ENCODE results near the gene EGR1. TPM values are rescaled to one million over a fixed set of nuclear protein-coding genes. Genes with fewer than 3 reads are reported as not detected.

EGR1 gene
- polyA plus RNA-seq, 1 donor (not counting 4 experiments of a cell fraction or from before 2014, with no cell fraction given) = 5.6 TPM

DNA sequence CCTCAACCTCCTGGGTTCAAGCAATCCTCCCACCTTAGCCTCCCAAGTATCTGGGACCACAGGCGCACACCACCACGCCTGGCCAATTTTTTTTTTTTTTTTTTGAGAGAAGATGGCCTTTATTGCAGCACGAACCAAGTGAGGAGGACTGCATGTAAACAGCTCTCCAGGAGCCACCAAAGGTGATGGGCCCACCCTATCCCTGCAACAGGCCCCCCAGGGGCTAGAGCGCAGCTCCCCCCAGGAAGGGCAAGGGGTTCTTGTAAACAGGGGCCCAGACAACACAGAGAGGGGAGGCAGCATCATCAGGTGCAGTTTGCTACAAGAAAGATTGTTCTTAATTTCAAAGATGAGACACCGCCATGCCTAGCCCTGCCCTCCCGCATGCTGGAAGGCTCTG lies 12.6 kb upstream of the EGR1 start:
- DNase-seq (ENCODE audit: low read depth, low spot score) (no peak), FAIRE-seq (no peak)
- Histone ChIP-seq H4K20me1 (ENCODE audit: control insufficient read depth, extremely low read depth, insufficient read depth, low read length) (no peaks in the 10 kb centered on the region), H3K4me1 (ENCODE audit: control insufficient read depth, extremely low read depth, insufficient read depth, low read length) (peaks cover 2% of the 10 kb centered on the region), H3K4me2 (ENCODE audit: control insufficient read depth, extremely low read depth, insufficient read depth, low read depth, low read length) (no peak overlapping the region), H3K9me1 (ENCODE audit: control insufficient read depth, extremely low read depth, insufficient read depth, low read length) (no peaks in the 10 kb centered on the region), H2AFZ (ENCODE audit: control insufficient read depth, low read length) (no peak overlapping the region), H3K4me3 (ENCODE audit: control insufficient read depth in 2 of 3, extremely low read depth in 1 of 3, insufficient read depth in 2 of 3, low read depth in 1 of 3, low read length in 3 of 3) (no peak overlapping the region), H3K27me3 (ENCODE audit: control insufficient read depth, extremely low read depth, insufficient read depth, low read length) (no peaks in the 10 kb centered on the region), H3K27ac (ENCODE audit: control insufficient read depth, insufficient read depth, low read length) (no peak overlapping the region), H3K36me3 (ENCODE audit: control insufficient read depth in 2 of 2, extremely low read depth in 1 of 2, insufficient read depth in 2 of 2, low read length in 2 of 2) (no peaks in the 10 kb centered on the region), H3K9ac (ENCODE audit: control insufficient read depth, extremely low read depth, insufficient read depth, low read length) (no peak overlapping the region), H3K9me3 (ENCODE audit: control insufficient read depth, low read depth, low read length) (no peaks in the 10 kb centered on the region), H3K79me2 (ENCODE audit: control insufficient read depth, insufficient read depth, low read length) (no peaks in the 10 kb centered on the region)
- dilution Hi-C loops (cut with MboI; ENCODE audit: extremely low pct_ligation_motif_present, low sequenced_read_pairs) = no loop called here
- TF ChIP-seq, protein P1, sequence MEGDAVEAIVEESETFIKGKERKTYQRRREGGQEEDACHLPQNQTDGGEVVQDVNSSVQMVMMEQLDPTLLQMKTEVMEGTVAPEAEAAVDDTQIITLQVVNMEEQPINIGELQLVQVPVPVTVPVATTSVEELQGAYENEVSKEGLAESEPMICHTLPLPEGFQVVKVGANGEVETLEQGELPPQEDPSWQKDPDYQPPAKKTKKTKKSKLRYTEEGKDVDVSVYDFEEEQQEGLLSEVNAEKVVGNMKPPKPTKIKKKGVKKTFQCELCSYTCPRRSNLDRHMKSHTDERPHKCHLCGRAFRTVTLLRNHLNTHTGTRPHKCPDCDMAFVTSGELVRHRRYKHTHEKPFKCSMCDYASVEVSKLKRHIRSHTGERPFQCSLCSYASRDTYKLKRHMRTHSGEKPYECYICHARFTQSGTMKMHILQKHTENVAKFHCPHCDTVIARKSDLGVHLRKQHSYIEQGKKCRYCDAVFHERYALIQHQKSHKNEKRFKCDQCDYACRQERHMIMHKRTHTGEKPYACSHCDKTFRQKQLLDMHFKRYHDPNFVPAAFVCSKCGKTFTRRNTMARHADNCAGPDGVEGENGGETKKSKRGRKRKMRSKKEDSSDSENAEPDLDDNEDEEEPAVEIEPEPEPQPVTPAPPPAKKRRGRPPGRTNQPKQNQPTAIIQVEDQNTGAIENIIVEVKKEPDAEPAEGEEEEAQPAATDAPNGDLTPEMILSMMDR (optimal IDR thresholded peaks at IDR 0.05 in 1 of 3, IDR thresholded peaks at IDR 0.05 in 1 of 3, conservative IDR thresholded peaks at IDR 0.05 in 1 of 3; ENCODE audit: extremely low read depth in 1 of 3, insufficient read depth in 2 of 3, low read length in 3 of 3) = no peak
- no peak for TF ChIP-seq EZH2 (IDR thresholded peaks at IDR 0.05; ENCODE audit: low read length)

DNA sequence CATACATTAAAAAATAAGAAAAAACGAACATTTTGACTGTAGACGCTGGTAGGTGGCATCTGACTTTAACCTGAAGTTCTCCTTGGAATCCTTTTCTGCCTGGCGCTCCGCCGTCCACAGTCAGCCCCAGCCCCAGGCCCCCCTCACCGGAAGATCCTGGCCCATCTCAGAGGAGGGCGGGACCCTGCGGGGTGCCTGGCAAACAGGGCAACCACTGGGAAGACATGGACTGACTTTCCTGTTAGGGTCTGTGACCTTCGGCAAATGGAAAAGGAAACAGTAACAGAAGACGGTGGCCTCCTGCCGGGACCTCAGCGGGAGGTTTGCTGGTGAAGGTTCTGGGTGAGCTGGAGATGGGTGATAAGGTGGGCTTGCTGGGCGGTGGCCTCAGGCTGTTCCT lies 11.7 kb upstream of the EGR1 start:
- DNase-seq (ENCODE audit: low read depth, low spot score) = no peak

More for the DNA sequence above, 11.7 kb upstream of the EGR1 start:
- Histone ChIP-seq H3K9ac (ENCODE audit: control insufficient read depth, extremely low read depth, insufficient read depth, low read length) (no peak overlapping the region), H3K9me1 (ENCODE audit: control insufficient read depth, extremely low read depth, insufficient read depth, low read length) (no peaks in the 10 kb centered on the region), H3K4me3 (ENCODE audit: control insufficient read depth in 2 of 3, extremely low read depth in 1 of 3, insufficient read depth in 2 of 3, low read depth in 1 of 3, low read length in 3 of 3) (no peak overlapping the region), H3K27ac (ENCODE audit: control insufficient read depth, insufficient read depth, low read length) (no peak overlapping the region), H3K27me3 (ENCODE audit: control insufficient read depth, extremely low read depth, insufficient read depth, low read length) (no peaks in the 10 kb centered on the region), H3K9me3 (ENCODE audit: control insufficient read depth, low read depth, low read length) (no peaks in the 10 kb centered on the region), H3K4me2 (ENCODE audit: control insufficient read depth, extremely low read depth, insufficient read depth, low read depth, low read length) (no peak overlapping the region), H3K36me3 (ENCODE audit: control insufficient read depth in 2 of 2, extremely low read depth in 1 of 2, insufficient read depth in 2 of 2, low read length in 2 of 2) (no peaks in the 10 kb centered on the region), H3K79me2 (ENCODE audit: control insufficient read depth, insufficient read depth, low read length) (no peaks in the 10 kb centered on the region), H3K4me1 (ENCODE audit: control insufficient read depth, extremely low read depth, insufficient read depth, low read length) (peaks cover 2% of the 10 kb centered on the region), H4K20me1 (ENCODE audit: control insufficient read depth, extremely low read depth, insufficient read depth, low read length) (no peaks in the 10 kb centered on the region), H2AFZ (ENCODE audit: control insufficient read depth, low read length) (no peak overlapping the region)
- dilution Hi-C loops (cut with MboI; ENCODE audit: extremely low pct_ligation_motif_present, low sequenced_read_pairs) = no loop called here
- TF ChIP-seq EZH2 (IDR thresholded peaks at IDR 0.05; ENCODE audit: low read length) = no peak
- TF ChIP-seq, protein P1 (optimal IDR thresholded peaks at IDR 0.05 in 1 of 3, IDR thresholded peaks at IDR 0.05 in 1 of 3, conservative IDR thresholded peaks at IDR 0.05 in 1 of 3; ENCODE audit: extremely low read depth in 1 of 3, insufficient read depth in 2 of 3, low read length in 3 of 3) = no peak
- no peak for FAIRE-seq
